CD14-positive monocyte (primary cell): Measurements from ENCODE around the gene MBNL2. TPM values are rescaled to one million over a fixed set of nuclear protein-coding genes. Genes with fewer than 3 reads are reported as not detected.

Source experiments
- DNase-seq, 3 donors: peaks; one replicate each; pipeline ENCODE4 v3.0.0-alpha.2; 2011 to 2022
- H2AFZ ChIP-seq: 2 replicates; pipeline ENCODE4 v1.6.0; 2012; ENCODE audit warnings: mild to moderate bottlenecking, low read depth, low read length, inconsistent platforms; ENCODE audit not compliant: insufficient read depth, poor library complexity, severe bottlenecking
- H3K27ac ChIP-seq, 2 donors: 1 replicate in 1 of 2; 2 replicates in 1 of 2; pipeline ENCODE4 v1.5.1; 2012 to 2013; ENCODE audit warnings: low read length in 2 of 2, control low read depth in 1 of 2, inconsistent platforms in 1 of 2, low read depth in 1 of 2, mild to moderate bottlenecking in 1 of 2
- H3K27me3 ChIP-seq, 2 donors: one replicate each; pipeline versions ENCODE4 v1.6.0 to v1.6.1; 2011 to 2013; ENCODE audit warnings: low read length in 2 of 2; ENCODE audit not compliant: control insufficient read depth in 2 of 2, insufficient read depth in 2 of 2
- H3K36me3 ChIP-seq, 2 donors: replicated peaks in 1 of 2; 1 replicate in 1 of 2; 2 replicates in 1 of 2; pipeline versions ENCODE4 v1.5.1 to v1.6.1; 2012 to 2013; ENCODE audit warnings: low read length in 2 of 2, control low read depth in 1 of 2, inconsistent platforms in 1 of 2, mild to moderate bottlenecking in 1 of 2; ENCODE audit not compliant: insufficient read depth in 2 of 2, control insufficient read depth in 1 of 2
- H3K4me1 ChIP-seq, 2 donors: 1 replicate in 1 of 2; 2 replicates in 1 of 2; pipeline versions ENCODE4 v1.5.1 to v1.6.1; 2012 to 2013; ENCODE audit warnings: low read length in 2 of 2, control low read depth in 1 of 2, inconsistent platforms in 1 of 2, mild to moderate bottlenecking in 1 of 2, moderate library complexity in 1 of 2; ENCODE audit not compliant: insufficient read depth in 2 of 2, control insufficient read depth in 1 of 2
- H3K4me2 ChIP-seq: replicated peaks from 2 replicates; pipeline ENCODE3; 2012; ENCODE audit warnings: low read length, moderate library complexity, mild to moderate bottlenecking; ENCODE audit not compliant: poor library complexity, severe bottlenecking; ENCODE audit errors: extremely low read depth
- H3K4me3 ChIP-seq, 3 experiments: fragments of 200-600 bp in 1 of 3; sonication (generic) in 1 of 3; replicated peaks in 1 of 3; 1 replicate in 2 of 3; 2 replicates in 1 of 3; pipeline ENCODE4 v1.5.1; 2011 to 2013; ENCODE audit warnings: low read length in 3 of 3, mild to moderate bottlenecking in 3 of 3, control low read depth in 2 of 3, low read depth in 2 of 3, inconsistent platforms in 1 of 3, moderate library complexity in 1 of 3
- H3K79me2 ChIP-seq: 2 replicates; pipeline ENCODE4 v1.6.0; 2012; ENCODE audit warnings: mild to moderate bottlenecking, control low read depth, inconsistent platforms, low read length, moderate library complexity; ENCODE audit not compliant: insufficient read depth
- H3K9ac ChIP-seq: 2 replicates; pipeline ENCODE4 v1.6.0; 2017; ENCODE audit warnings: low read length, mild to moderate bottlenecking; ENCODE audit not compliant: insufficient read depth, poor library complexity, severe bottlenecking
- H3K9me3 ChIP-seq, 2 donors: replicated peaks in 1 of 2; 1 replicate in 1 of 2; 2 replicates in 1 of 2; pipeline versions ENCODE4 v1.5.1 to v1.6.1; 2012 to 2013; ENCODE audit warnings: low read length in 2 of 2, control low read depth in 1 of 2; ENCODE audit not compliant: control insufficient read depth in 1 of 2, insufficient read depth in 1 of 2
- H4K20me1 ChIP-seq: 2 replicates; pipeline ENCODE4 v1.6.0; 2012; ENCODE audit warnings: mild to moderate bottlenecking, low read length, control low read depth, moderate library complexity; ENCODE audit not compliant: insufficient read depth
- H3K27ac Mint-ChIP-seq, 7 donors: one replicate each; pipeline ENCODE4 v1.8.0; 2020; ENCODE audit warnings: mild to moderate bottlenecking in 7 of 7, mixed read lengths in 7 of 7, moderate library complexity in 6 of 7, inconsistent platforms in 2 of 7
- H3K27me3 Mint-ChIP-seq, 3 donors: one replicate each; pipeline ENCODE4 v1.8.0; 2021 to 2022; ENCODE audit warnings: low read depth in 3 of 3, mild to moderate bottlenecking in 3 of 3, mixed read lengths in 3 of 3, moderate library complexity in 3 of 3, inconsistent platforms in 1 of 3
- H3K36me3 Mint-ChIP-seq, 2 donors: one replicate each; pipeline ENCODE4 v1.8.0; 2020; ENCODE audit warnings: mixed read lengths in 2 of 2, inconsistent platforms in 1 of 2, mild to moderate bottlenecking in 1 of 2
- H3K4me1 Mint-ChIP-seq: one replicate; pipeline ENCODE4 v1.8.0; 2020; ENCODE audit warnings: mild to moderate bottlenecking, mixed read lengths
- H3K4me3 Mint-ChIP-seq, 2 donors: one replicate each; pipeline ENCODE4 v1.8.0; 2020; ENCODE audit warnings: mild to moderate bottlenecking in 2 of 2, mixed read lengths in 2 of 2, moderate library complexity in 1 of 2
- H3K9me3 Mint-ChIP-seq, 7 donors: one replicate each; pipeline ENCODE4 v1.8.0; 2020 to 2022; ENCODE audit warnings: mixed read lengths in 7 of 7, mild to moderate bottlenecking in 6 of 7, moderate library complexity in 6 of 7, inconsistent platforms in 2 of 7
- CTCF ChIP-seq: fragments of 200-600 bp; IDR thresholded peaks from one replicate; pipeline ENCODE4 v1.8.0; 2022; ENCODE audit warnings: antibody characterized with exemption, mild to moderate bottlenecking
- WGBS: methylation state at CpG from one replicate; pipeline ENCODE4 v1.1.5; 2013; ENCODE audit warnings: missing lambda C conversion rate; ENCODE audit not compliant: insufficient coverage; 5-methylcytosine and 5-hydroxymethylcytosine counted together
- intact Hi-C, 2 donors: fragments of 100-400 bp; cut with micrococcal nuclease; formaldehyde crosslinking; loops; one replicate each; pipeline versions ENCODE4 v1.15.0 to v1.15.1; 2023
- polyA plus RNA-seq, 3 donors: library from polyadenylated mRNA; depleted of rRNA in 1 of 3; unstranded in 2 of 3; stranded (reverse) in 1 of 3; fragments of 300-500 nt in 2 of 3; fragments of >200 nt in 1 of 3; fragmentation: Illumina TruSeq in 2 of 3; gene quantifications; 1 replicate in 2 of 3; 2 replicates in 1 of 3; pipeline ENCODE4 v1.2.3, GENCODE V29; 2012 to 2021

MBNL2 gene
- polyA plus RNA-seq, 3 donors, result 8.5 to 15.5 (median 13.4) TPM

- Mint-ChIP-seq H3K4me1 (peaks cover 26% of the 10 kb centered on the region), H3K9me3 (no peaks in the 10 kb centered on the region), H3K27me3 (no peaks in the 10 kb centered on the region), H3K36me3 (peaks cover 14 to 20% of the 10 kb centered on the region in 2 donors), H3K4me3 (no peak overlapping the region), H3K27ac (no peak overlapping the region)
- Histone ChIP-seq H3K36me3 (peaks cover 4 to 8% of the 10 kb centered on the region in 2 donors), H3K9ac (no peak overlapping the region), H2AFZ (no peak overlapping the region), H4K20me1 (peaks cover 85% of the 10 kb centered on the region), H3K27me3 (no peaks in the 10 kb centered on the region), H3K4me3 (no peak overlapping the region), H3K79me2 (peaks cover 45% of the 10 kb centered on the region), H3K9me3 (no peaks in the 10 kb centered on the region), H3K4me2 (no peak overlapping the region), H3K4me1 (peaks cover 6 to 7% of the 10 kb centered on the region in 2 donors), H3K27ac (no peak overlapping the region)
- no peak for TF ChIP-seq CTCF
- no CpG with 5 or more reads among the region's 3 CpGs for WGBS
- intact Hi-C loops, result no loop called here
- DNase-seq, result no peak
These were observed 62.4 kb downstream of the MBNL2 start for GRCh38 chr13:97284558-97284957.

- DNase-seq, result no peak
- intact Hi-C loops, result no loop called here
- peaks cover 2 to 7% of the 10 kb centered on the region in 2 donors for H3K36me3 ChIP-seq
- H3K9ac ChIP-seq, result no peak overlapping the region
- no peak overlapping the region for H2AFZ ChIP-seq
- H3K4me2 ChIP-seq, result no peak overlapping the region
- no peaks in the 10 kb centered on the region for H3K9me3 ChIP-seq
- H3K27ac Mint-ChIP-seq, result no peak overlapping the region
- peaks cover 0 to 2% (median 0%) of the 10 kb centered on the region in 7 donors for H3K9me3 Mint-ChIP-seq
- H3K4me3 ChIP-seq, result no peak overlapping the region
- no peak overlapping the region for H3K27ac ChIP-seq
- H3K27me3 Mint-ChIP-seq, result no peaks in the 10 kb centered on the region
- peaks cover 41% of the 10 kb centered on the region for H3K79me2 ChIP-seq
- H3K4me1 ChIP-seq, result peaks cover 6 to 7% of the 10 kb centered on the region in 2 donors
- peaks cover 26% of the 10 kb centered on the region for H3K4me1 Mint-ChIP-seq
- H3K4me3 Mint-ChIP-seq, result no peak overlapping the region
- H4K20me1 ChIP-seq, result peaks cover 83% of the 10 kb centered on the region
- 100% methylated on average over 1 of the region's 6 CpGs for WGBS
- H3K36me3 Mint-ChIP-seq, result peaks cover 17 to 18% of the 10 kb centered on the region in 2 donors
- no peaks in the 10 kb centered on the region for H3K27me3 ChIP-seq
- no peak for TF ChIP-seq CTCF
These were observed 63.3 kb downstream of the MBNL2 start for GRCh38 chr13:97285221-97285955.
